IMR-90 (cell line): ENCODE data around the gene RASD2. TPM values are rescaled to one million over a fixed set of nuclear protein-coding genes. Genes with fewer than 3 reads are reported as not detected.
"Not testable (repeated sequence)": the region's sequence is repeated elsewhere in the genome, so short reads cannot be mapped to it uniquely, and the experiment has no call there.

Experiments used
- ATAC-seq: fragments of 200-7000 bp; cut with Tn5 transposase; 2 replicates; pipeline ENCODE4 v1.9.1; 2020; ENCODE audit warnings: low read depth, mild to moderate bottlenecking, moderate library complexity
- BruUV-seq: library from RNA; stranded (reverse); fragments of 400-500 nt; replicated peaks from 2 replicates; lab custom pipeline; 2021; lab: Mats Ljungman, UMichigan
- CTCF ChIA-PET: fragments of 300-600 bp; formaldehyde crosslinking; extraction: SDS; loops from one replicate; lab custom pipeline; 2021; ENCODE audit warnings: antibody characterized with exemption; lab: Yijun Ruan, JAX
- POLR2A ChIA-PET: fragments of 300-600 bp; sonication (Branson Sonifier 250); formaldehyde crosslinking; loops from one replicate; lab custom pipeline; 2022; ENCODE audit warnings: antibody characterized with exemption; ENCODE audit not compliant: unreplicated experiment; lab: Charles Lee
- DNase-seq: peaks from one replicate; pipeline ENCODE4 v3.0.0; 2013
- H2AFZ ChIP-seq: replicated peaks from 2 replicates; pipeline ENCODE3; 2013; ENCODE audit warnings: low read length, mild to moderate bottlenecking; ENCODE audit not compliant: poor library complexity
- H2AK5ac ChIP-seq: 2 replicates; pipeline ENCODE4 v1.6.1; 2013; ENCODE audit warnings: low read depth, low read length, inconsistent platforms
- H2AK9ac ChIP-seq: replicated peaks from 2 replicates; pipeline ENCODE3; 2013; ENCODE audit warnings: mild to moderate bottlenecking, low read depth, low read length, moderate library complexity; ENCODE audit not compliant: poor library complexity
- H2BK120ac ChIP-seq: 2 replicates; pipeline ENCODE4 v1.6.1; 2013; ENCODE audit warnings: low read depth, low read length, inconsistent platforms
- H2BK15ac ChIP-seq: 3 replicates; pipeline ENCODE4 v1.6.1; 2013; ENCODE audit warnings: low read depth, low read length, inconsistent platforms
- H2BK20ac ChIP-seq: 2 replicates; pipeline ENCODE4 v1.6.1; 2013; ENCODE audit warnings: low read depth, mild to moderate bottlenecking, inconsistent platforms, low read length, moderate library complexity
- H2BK5ac ChIP-seq: 2 replicates; pipeline ENCODE4 v1.6.1; 2013; ENCODE audit warnings: mild to moderate bottlenecking, low read depth, low read length, inconsistent platforms; ENCODE audit not compliant: poor library complexity, severe bottlenecking
- H3K14ac ChIP-seq: replicated peaks from 2 replicates; pipeline ENCODE4 v1.6.1; 2013; ENCODE audit warnings: low read depth, low read length, inconsistent platforms
- H3K18ac ChIP-seq: 2 replicates; pipeline ENCODE4 v1.6.1; 2013; ENCODE audit warnings: low read depth, low read length, control low read depth
- H3K23ac ChIP-seq: 2 replicates; pipeline ENCODE4 v1.6.1; 2013; ENCODE audit warnings: low read depth, low read length, inconsistent platforms
- H3K27ac ChIP-seq: 2 replicates; pipeline ENCODE4 v1.5.1; 2013; ENCODE audit warnings: mild to moderate bottlenecking, control low read depth, low read length; ENCODE audit not compliant: insufficient read depth
- H3K27me3 ChIP-seq: 2 replicates; pipeline ENCODE4 v1.6.1; 2013; ENCODE audit warnings: low read length; ENCODE audit not compliant: control insufficient read depth, insufficient read depth
- H3K36me3 ChIP-seq: 2 replicates; pipeline ENCODE4 v1.6.1; 2013; ENCODE audit warnings: low read length, mixed read lengths; ENCODE audit not compliant: control insufficient read depth, insufficient read depth
- H3K4ac ChIP-seq: 2 replicates; pipeline ENCODE4 v1.6.1; 2013; ENCODE audit warnings: low read depth, low read length, inconsistent platforms
- H3K4me1 ChIP-seq: 2 replicates; pipeline ENCODE4 v1.6.1; 2013; ENCODE audit warnings: low read length, mixed read lengths; ENCODE audit not compliant: control insufficient read depth, insufficient read depth
- H3K4me2 ChIP-seq: 2 replicates; pipeline ENCODE4 v1.6.1; 2013; ENCODE audit warnings: low read depth, mild to moderate bottlenecking, control low read depth, low read length, moderate library complexity
- H3K4me3 ChIP-seq: 2 replicates; pipeline ENCODE4 v1.5.1; 2013; ENCODE audit warnings: low read depth, mild to moderate bottlenecking, control low read depth, low read length, moderate library complexity; ENCODE audit not compliant: insufficient read depth
- H3K56ac ChIP-seq: 2 replicates; pipeline ENCODE4 v1.6.1; 2013; ENCODE audit warnings: low read length, inconsistent platforms; ENCODE audit not compliant: insufficient read depth; ENCODE audit errors: extremely low read depth
- H3K79me1 ChIP-seq, 2 experiments: 2 replicates each; pipeline ENCODE4 v1.6.1; 2013; ENCODE audit warnings: low read length in 2 of 2, inconsistent platforms in 1 of 2, low read depth in 1 of 2
- H3K9ac ChIP-seq: 2 replicates; pipeline ENCODE4 v1.6.1; 2013; ENCODE audit warnings: low read depth, low read length, control low read depth
- H3K9me1 ChIP-seq: 2 replicates; pipeline ENCODE4 v1.6.1; 2013; ENCODE audit warnings: low read length, inconsistent platforms; ENCODE audit not compliant: insufficient read depth
- H3K9me3 ChIP-seq: 2 replicates; pipeline ENCODE4 v1.6.1; 2013; ENCODE audit warnings: low read length; ENCODE audit not compliant: control insufficient read depth, insufficient read depth
- H4K20me1 ChIP-seq: 2 replicates; pipeline ENCODE4 v1.6.1; 2013; ENCODE audit warnings: low read length, inconsistent platforms; ENCODE audit not compliant: insufficient read depth
- H4K5ac ChIP-seq: 2 replicates; pipeline ENCODE4 v1.6.1; 2013; ENCODE audit warnings: mild to moderate bottlenecking, low read depth, low read length, control low read depth
- H4K8ac ChIP-seq, 2 experiments: 2 replicates each; pipeline ENCODE4 v1.6.1; 2013; ENCODE audit warnings: low read depth in 2 of 2, low read length in 2 of 2, control low read depth in 1 of 2, inconsistent platforms in 1 of 2
- H4K91ac ChIP-seq: 2 replicates; pipeline ENCODE4 v1.6.1; 2013; ENCODE audit warnings: low read depth, low read length, inconsistent platforms; ENCODE audit not compliant: insufficient read depth
- WGBS, 2 experiments: methylation state at CpG; one replicate each; pipeline versions ENCODE4 v1.1.5 to v1.1.7; 2013; ENCODE audit warnings: missing lambda C conversion rate in 2 of 2; ENCODE audit not compliant: insufficient read length in 1 of 2; ENCODE audit errors: extremely low coverage in 2 of 2; 5-methylcytosine and 5-hydroxymethylcytosine counted together
- dilution Hi-C: fragments of 300-500 bp; cut with HindIII; formaldehyde crosslinking; loops from one replicate; pipeline ENCODE4 v1.14.3; 2018; ENCODE audit warnings: low sequenced_read_pairs; ENCODE audit not compliant: unreplicated experiment
- in situ Hi-C: fragments of 300-500 bp; cut with MboI; formaldehyde crosslinking; loops from 3 replicates; pipeline ENCODE4 v1.14.3; 2019; ENCODE audit warnings: low sequenced_read_pairs, inconsistent platforms, mixed read lengths
- intact Hi-C: fragments of 100-400 bp; cut with micrococcal nuclease; formaldehyde crosslinking; loops from 2 replicates; pipeline ENCODE4 v1.10.0; 2022
- polyA plus RNA-seq, 3 experiments: library from polyadenylated mRNA; depleted of rRNA; stranded (reverse); fragments of >200 nt; gene quantifications; 2 replicates each; pipeline ENCODE4 v1.2.3, GENCODE V29; 2012; ENCODE audit warnings: low replicate concordance in 1 of 3
- total RNA-seq: library from RNA; depleted of rRNA; stranded (reverse); fragments of >200 nt; gene quantifications from 2 replicates; pipeline ENCODE4 v1.2.3, GENCODE V29; 2012

Gene RASD2
- total and polyA plus RNA-seq, 2 of the 4 experiments (the other 2 are of a cell fraction), result under 0.01 to 0.32 TPM

- intact Hi-C loops, H2BK15ac ChIP-seq, H3K18ac ChIP-seq, H2BK120ac ChIP-seq, H2BK5ac ChIP-seq, BruUV-seq, H3K14ac ChIP-seq, H3K79me1 ChIP-seq, H3K4ac ChIP-seq, H3K9me1 ChIP-seq, ATAC-seq, H2AK5ac ChIP-seq, in situ Hi-C loops, DNase-seq, H2AFZ ChIP-seq, H3K56ac ChIP-seq, H4K8ac ChIP-seq, H2BK20ac ChIP-seq, dilution Hi-C loops, H2AK9ac ChIP-seq, H3K9ac ChIP-seq, H4K20me1 ChIP-seq, POLR2A ChIA-PET, H4K91ac ChIP-seq, H3K9me3 ChIP-seq, H3K4me3 ChIP-seq, H3K4me1 ChIP-seq, H4K5ac ChIP-seq, H3K27ac ChIP-seq, H3K36me3 ChIP-seq, H3K23ac ChIP-seq, CTCF ChIA-PET, H3K4me2 ChIP-seq: not testable (repeated sequence)
- 83% methylated on average over 9 of the region's 14 CpGs; no CpG with 5 or more reads in 1 of the 2 experiments for WGBS, 2 experiments
- peaks cover 43% of the 10 kb centered on the region for H3K27me3 ChIP-seq
Observed at GRCh38 chr22:35495711-35496110, 44.9 kb upstream of the RASD2 start.
